HFFc6 (cell line): ENCODE results near the gene CELSR1. TPM values are rescaled to one million over a fixed set of nuclear protein-coding genes. Genes with fewer than 3 reads are reported as not detected.
A peak's percentile ranks its signal among the peaks of the same experiment; 100 is the strongest.

Experiments used
- DNase-seq: peaks from one replicate; pipeline ENCODE4 v3.0.0-alpha.2; 2018
- H3K27ac Mint-ChIP-seq: 2 replicates; pipeline ENCODE4 v1.8.0; 2020; ENCODE audit warnings: mild to moderate bottlenecking, mixed read lengths
- H3K27me3 Mint-ChIP-seq: 2 replicates; pipeline ENCODE4 v1.8.0; 2021; ENCODE audit warnings: mild to moderate bottlenecking, moderate library complexity, mixed read lengths; ENCODE audit not compliant: insufficient read depth
- H3K36me3 Mint-ChIP-seq: 2 replicates; pipeline ENCODE4 v1.8.0; 2021; ENCODE audit warnings: low read depth, mixed read lengths
- H3K4me1 Mint-ChIP-seq: 2 replicates; pipeline ENCODE4 v1.8.0; 2020; ENCODE audit warnings: low read depth, mixed read lengths
- H3K4me3 Mint-ChIP-seq: 2 replicates; pipeline ENCODE4 v1.8.0; 2020; ENCODE audit warnings: mild to moderate bottlenecking, moderate library complexity, mixed read lengths
- H3K9me3 Mint-ChIP-seq: 2 replicates; pipeline ENCODE4 v1.8.0; 2020; ENCODE audit warnings: mild to moderate bottlenecking, mixed read lengths
- total RNA-seq, 6 experiments: library from RNA; stranded (reverse); fragmentation: NEBNext Ultra II Directional; extraction: Animal tissue kit (Norgen Biotek cat#: 25700); gene quantifications; 2 replicates in 1 of 6; 3 replicates in 5 of 6; pipeline ENCODE4 v1.2.3, GENCODE V29; 2021
- TF ChIP-seq, protein P1 (sequence below): fragments of 200-600 bp; sonication (generic); IDR thresholded peaks from 2 replicates; pipeline ENCODE4 v1.5.0; 2021; ENCODE audit warnings: antibody characterized with exemption, mild to moderate bottlenecking

The CELSR1 gene
- total RNA-seq, 6 experiments from 2014 or later = 4.7 to 8.2 (median 6.5) TPM

DNA sequence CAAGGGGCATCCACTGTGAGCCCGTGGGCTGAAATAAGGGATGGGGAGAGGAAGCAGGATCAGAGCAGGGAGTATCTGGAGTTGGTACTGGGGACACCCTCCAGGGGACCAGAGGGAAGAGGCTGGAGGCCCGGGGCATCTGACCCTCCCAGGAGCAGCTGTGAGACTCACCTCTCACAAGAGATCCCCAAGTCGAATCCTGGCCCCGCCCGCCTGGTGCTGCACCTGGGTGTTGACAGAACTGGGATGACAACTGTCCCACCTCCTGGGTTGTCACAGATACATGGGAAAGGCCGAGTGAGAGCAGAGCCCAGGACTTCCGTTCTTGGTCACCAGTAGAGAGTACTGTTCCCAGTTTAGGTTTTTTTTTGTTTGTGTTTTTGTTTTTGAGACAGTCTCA is 78.9 kb downstream of the CELSR1 start:
- no peak overlapping the region for H3K4me3 Mint-ChIP-seq
- no peaks in the 10 kb centered on the region for H3K9me3 Mint-ChIP-seq
- DNase-seq = no peak
- TF ChIP-seq, protein P1, sequence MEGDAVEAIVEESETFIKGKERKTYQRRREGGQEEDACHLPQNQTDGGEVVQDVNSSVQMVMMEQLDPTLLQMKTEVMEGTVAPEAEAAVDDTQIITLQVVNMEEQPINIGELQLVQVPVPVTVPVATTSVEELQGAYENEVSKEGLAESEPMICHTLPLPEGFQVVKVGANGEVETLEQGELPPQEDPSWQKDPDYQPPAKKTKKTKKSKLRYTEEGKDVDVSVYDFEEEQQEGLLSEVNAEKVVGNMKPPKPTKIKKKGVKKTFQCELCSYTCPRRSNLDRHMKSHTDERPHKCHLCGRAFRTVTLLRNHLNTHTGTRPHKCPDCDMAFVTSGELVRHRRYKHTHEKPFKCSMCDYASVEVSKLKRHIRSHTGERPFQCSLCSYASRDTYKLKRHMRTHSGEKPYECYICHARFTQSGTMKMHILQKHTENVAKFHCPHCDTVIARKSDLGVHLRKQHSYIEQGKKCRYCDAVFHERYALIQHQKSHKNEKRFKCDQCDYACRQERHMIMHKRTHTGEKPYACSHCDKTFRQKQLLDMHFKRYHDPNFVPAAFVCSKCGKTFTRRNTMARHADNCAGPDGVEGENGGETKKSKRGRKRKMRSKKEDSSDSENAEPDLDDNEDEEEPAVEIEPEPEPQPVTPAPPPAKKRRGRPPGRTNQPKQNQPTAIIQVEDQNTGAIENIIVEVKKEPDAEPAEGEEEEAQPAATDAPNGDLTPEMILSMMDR = no peak
- H3K4me1 Mint-ChIP-seq = peaks cover 33% of the 10 kb centered on the region
- H3K36me3 Mint-ChIP-seq = no peaks in the 10 kb centered on the region
- H3K27ac Mint-ChIP-seq = peak overlapping the region; percentile 91; the same call in 1 of the 2 replicates
- peaks cover 4% of the 10 kb centered on the region for H3K27me3 Mint-ChIP-seq

DNA sequence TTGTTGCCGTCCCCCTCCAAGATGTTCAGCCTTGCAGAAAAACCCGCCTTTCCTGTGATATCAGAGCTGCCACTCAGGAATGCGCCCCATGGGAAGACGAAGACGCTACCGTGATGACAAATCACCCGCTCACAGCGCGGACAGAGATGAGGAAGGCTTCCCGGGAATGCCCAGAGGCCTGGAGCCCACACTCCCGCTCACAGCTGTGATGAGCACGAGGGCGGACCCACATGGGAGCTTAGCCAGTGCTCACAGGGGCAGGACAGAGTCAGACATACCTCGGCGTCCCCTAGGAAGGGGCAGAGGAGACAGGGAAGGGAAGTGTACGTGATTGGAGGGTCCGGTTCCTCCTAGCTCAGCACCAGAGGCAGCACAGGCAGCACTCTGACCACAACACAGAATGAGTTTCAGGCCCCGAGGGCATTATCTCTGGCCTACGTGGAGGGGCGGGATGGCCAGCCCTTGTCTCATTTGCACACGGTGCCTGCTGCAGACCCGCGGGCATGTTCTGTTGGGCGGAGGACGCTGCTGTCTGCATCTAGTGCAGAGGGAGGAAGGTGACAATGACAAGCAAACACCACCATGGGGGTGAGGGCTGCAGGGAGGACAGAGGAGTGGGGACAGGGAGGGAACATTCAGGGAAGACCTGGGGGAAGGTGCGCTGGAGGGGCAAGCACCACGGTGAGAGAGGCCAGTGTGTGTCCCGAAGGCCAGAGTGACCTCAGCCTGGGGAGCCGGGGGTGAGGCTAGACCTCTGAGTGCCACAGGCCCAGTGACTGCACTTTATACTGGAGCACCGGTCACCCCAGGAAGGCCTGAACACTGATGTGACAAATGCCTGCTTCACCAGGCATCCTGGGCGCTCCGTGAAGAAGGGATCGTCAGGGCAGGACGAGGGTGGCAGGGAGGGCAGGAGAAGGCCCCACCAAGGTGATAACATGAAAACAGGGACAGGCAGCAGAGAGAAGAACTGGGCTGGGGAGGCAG is 79.6 kb downstream of the CELSR1 start:
- peaks cover 4% of the 10 kb centered on the region for H3K27me3 Mint-ChIP-seq
- peak; percentile 75 for DNase-seq

GRCh38 chr22:46456818-46457163 is 80.6 kb downstream of the CELSR1 start:
- H3K27me3 Mint-ChIP-seq = peaks cover 4% of the 10 kb centered on the region
- H3K4me3 Mint-ChIP-seq = no peak overlapping the region
- peaks cover 20% of the 10 kb centered on the region for H3K4me1 Mint-ChIP-seq
- H3K36me3 Mint-ChIP-seq = no peaks in the 10 kb centered on the region
- H3K9me3 Mint-ChIP-seq = no peaks in the 10 kb centered on the region
- TF ChIP-seq, protein P1 = no peak
- H3K27ac Mint-ChIP-seq = no peak overlapping the region
- DNase-seq = no peak

More for the DNA sequence above, 79.6 kb downstream of the CELSR1 start:
- Mint-ChIP-seq H3K4me3 (peak overlapping the region; percentile 66), H3K9me3 (no peaks in the 10 kb centered on the region), H3K36me3 (no peaks in the 10 kb centered on the region), H3K4me1 (peaks cover 29% of the 10 kb centered on the region), H3K27ac (peak overlapping the region; percentile 91)
- TF ChIP-seq, protein P1 = no peak

GRCh38 chr22:46455446-46455845 is 82.0 kb downstream of the CELSR1 start:
- peaks cover 9% of the 10 kb centered on the region for H3K27me3 Mint-ChIP-seq
- TF ChIP-seq, protein P1 = no peak
- DNase-seq = no peak
- no peaks in the 10 kb centered on the region for H3K36me3 Mint-ChIP-seq
- peaks cover 20% of the 10 kb centered on the region for H3K4me1 Mint-ChIP-seq
- no peak overlapping the region for H3K4me3 Mint-ChIP-seq
- H3K27ac Mint-ChIP-seq = no peak overlapping the region
- H3K9me3 Mint-ChIP-seq = no peaks in the 10 kb centered on the region

DNA sequence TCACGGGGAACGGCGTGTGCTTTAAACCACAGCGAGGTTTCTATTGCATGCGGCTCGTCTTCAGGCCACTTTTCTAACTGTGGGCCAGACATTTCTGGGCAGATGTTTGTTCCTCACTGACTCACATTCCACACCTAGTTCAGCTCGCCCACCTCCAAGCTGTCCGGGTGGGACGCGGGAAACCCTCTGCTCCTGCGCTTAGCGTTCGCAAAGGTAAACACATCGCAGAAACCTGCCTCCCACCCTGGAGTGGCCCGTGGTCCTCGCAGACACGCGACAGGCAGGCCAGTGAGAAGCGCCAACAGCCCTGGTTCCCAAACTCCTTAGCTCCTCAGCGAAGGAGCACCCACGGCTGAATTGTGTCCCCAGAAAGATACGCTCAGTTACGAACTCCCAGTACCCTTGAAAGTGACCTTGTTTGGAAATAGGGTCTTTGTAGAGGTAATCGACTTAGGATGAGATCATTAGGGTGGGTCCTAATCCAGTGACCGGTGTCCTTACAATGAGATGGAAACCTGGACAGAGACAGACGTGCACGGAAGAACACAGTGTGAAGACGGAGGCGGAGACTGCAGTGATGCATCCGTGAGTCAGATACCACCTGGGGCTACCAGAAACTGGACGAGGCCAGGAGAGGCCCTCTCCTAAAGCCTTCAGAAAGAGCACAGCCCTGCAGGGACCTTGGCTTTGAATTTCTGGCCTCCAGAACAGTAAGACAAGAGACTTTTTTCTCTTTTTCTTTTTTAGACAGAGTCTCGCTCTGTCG is 82.7 kb downstream of the CELSR1 start:
- H3K9me3 Mint-ChIP-seq = no peaks in the 10 kb centered on the region
- peak; percentile 10 for DNase-seq
- H3K27me3 Mint-ChIP-seq = peaks cover 11% of the 10 kb centered on the region
- TF ChIP-seq, protein P1 = no peak
- peaks cover 20% of the 10 kb centered on the region for H3K4me1 Mint-ChIP-seq
- no peak overlapping the region for H3K4me3 Mint-ChIP-seq
- no peaks in the 10 kb centered on the region for H3K36me3 Mint-ChIP-seq
- H3K27ac Mint-ChIP-seq = no peak overlapping the region
